ENCODE data around the gene ALDH1B1.

GRCh38 chr9:38431116-38431515 lies 38.6 kb downstream of the ALDH1B1 start:
- TF ChIP-seq CTCF (IDR thresholded peaks at IDR 0.05 in 2 of 3, conservative IDR thresholded peaks at IDR 0.05 in 1 of 3; ENCODE audit: insufficient read depth in 2 of 3, low read depth in 1 of 3, low read length in 3 of 3) (no peak), CEBPG (CRISPR knock-in tag; IDR thresholded peaks at IDR 0.05) (no peak), CEBPG (tag; conservative IDR thresholded peaks at IDR 0.05 in 1 of 2, IDR thresholded peaks at IDR 0.05 in 1 of 2) (no peak), CBFB (CRISPR knock-in tag; IDR thresholded peaks at IDR 0.05) (no peak), ZNF282 (CRISPR knock-in tag; IDR thresholded peaks at IDR 0.05) (no peak), BCL6 (CRISPR knock-in tag; IDR thresholded peaks at IDR 0.05) (no peak), POLR2AphosphoS5 (IDR thresholded peaks at IDR 0.05; ENCODE audit: control insufficient read depth, insufficient read depth, low read depth, low read length) (no peak), ESRRA (IDR thresholded peaks at IDR 0.05; ENCODE audit: borderline replicate concordance, low read depth) (no peak), ILF3 (IDR thresholded peaks at IDR 0.05; ENCODE audit: borderline replicate concordance) (no peak), ZFP91 (CRISPR knock-in tag; IDR thresholded peaks at IDR 0.05) (no peak), POLR2A (conservative IDR thresholded peaks at IDR 0.05) (no peak), USF2 (CRISPR knock-in tag; IDR thresholded peaks at IDR 0.05) (no peak)
